ENCODE results near the gene RABAC1.

The RABAC1 gene

DNA sequence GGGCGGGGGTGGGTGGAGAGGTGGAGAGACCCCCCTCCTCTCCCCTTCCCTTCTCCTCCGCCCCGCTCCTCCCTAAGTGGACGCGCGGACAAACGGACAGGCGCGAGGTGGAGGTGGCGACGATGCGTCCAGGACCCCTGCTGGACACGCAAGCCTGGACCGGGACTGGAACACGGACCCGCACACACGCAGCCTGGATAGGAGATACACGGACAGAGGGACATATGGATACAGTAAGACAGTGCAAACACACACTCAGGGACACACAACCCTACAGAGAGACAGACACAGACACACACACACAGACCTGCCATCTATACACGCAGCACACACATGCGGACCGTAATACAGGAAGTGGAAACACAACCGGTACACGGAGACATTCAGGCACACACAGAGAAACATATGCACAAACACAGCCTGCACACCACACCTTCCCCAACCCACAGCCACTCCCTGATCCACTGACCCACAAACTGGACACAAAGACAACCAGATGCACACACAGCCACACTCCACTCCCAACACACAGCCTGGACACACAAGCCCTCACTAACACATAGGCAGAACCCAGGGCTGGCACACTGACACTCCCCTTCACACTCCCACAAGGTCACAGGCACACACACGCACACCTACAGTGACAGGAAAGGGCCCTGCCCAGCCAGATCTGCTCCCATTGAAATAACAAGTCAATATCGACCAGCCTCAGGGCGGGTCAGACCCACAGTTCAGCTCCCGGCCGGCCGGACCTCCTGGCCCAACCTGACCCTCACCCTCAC, 30.2 kb downstream of the RABAC1 start:
- DNase-seq (ENCODE audit: low read depth, low spot score), result no peak

DNA sequence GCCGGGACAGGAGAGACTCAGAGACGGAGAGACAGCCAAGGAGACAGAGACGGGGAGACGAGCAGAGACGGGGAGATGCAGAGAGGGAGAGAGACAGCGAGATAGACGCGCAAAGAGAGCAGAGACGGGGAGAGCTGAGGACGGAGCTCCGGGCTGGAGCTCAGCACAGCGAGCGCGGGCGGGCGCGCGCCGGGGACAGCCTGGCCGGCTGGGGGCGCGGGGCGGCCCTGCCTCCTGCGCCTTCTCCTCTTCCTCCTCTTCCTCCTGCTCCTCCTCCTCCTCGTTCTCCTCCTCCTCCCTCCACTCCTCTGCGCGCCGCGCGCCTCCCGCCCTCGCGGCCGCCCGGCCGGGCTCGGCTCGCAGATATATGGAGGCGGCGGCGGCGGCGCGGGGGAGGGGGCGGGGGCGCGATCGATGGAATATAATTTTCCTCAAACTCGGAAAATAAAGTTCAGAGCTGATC, 30.9 kb downstream of the RABAC1 start, which contains the start of gene ERFL:
TSS of gene ERFL (minus strand) at position 229 of the 463 bp plus-strand sequence. CDS start 15,530 bp downstream, outside the sequence.
- DNase-seq (ENCODE audit: low read depth, low spot score), result no peak

DNA sequence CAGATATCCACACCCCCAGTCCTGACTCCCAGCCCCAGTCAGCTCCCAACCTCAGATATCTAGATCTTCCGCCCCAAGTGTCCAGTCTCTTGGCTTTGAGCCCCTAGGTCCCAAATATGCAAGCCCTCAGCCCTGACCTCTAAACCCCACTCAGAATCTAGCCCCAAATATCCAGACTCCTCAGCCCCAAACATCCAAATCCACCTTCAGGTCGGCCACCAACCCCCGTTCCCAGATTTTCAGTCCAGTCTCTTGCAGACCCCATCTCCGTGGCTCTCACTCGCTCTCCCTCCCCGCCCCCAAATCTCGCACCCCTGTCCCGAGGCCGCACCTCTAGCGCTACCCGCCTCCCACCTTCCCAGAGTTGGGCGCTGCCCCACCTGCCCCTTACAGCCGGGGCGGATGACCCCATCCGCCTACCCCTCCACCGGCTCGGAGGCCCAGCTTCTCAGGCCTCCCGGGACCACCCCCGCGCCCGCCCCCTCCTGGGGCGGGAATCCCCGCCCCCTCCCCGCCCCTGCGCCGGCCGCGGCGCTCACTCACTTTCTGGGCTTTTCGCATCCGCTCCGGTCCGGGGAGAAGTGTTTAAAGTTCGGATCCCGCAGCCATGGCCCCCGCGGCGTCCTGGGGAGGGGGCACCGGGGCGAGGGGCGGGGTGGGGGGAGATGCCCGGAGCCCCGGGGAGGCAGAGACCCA, 31.5 kb downstream of the RABAC1 start:
- no peak for DNase-seq (ENCODE audit: low read depth, low spot score)

DNA sequence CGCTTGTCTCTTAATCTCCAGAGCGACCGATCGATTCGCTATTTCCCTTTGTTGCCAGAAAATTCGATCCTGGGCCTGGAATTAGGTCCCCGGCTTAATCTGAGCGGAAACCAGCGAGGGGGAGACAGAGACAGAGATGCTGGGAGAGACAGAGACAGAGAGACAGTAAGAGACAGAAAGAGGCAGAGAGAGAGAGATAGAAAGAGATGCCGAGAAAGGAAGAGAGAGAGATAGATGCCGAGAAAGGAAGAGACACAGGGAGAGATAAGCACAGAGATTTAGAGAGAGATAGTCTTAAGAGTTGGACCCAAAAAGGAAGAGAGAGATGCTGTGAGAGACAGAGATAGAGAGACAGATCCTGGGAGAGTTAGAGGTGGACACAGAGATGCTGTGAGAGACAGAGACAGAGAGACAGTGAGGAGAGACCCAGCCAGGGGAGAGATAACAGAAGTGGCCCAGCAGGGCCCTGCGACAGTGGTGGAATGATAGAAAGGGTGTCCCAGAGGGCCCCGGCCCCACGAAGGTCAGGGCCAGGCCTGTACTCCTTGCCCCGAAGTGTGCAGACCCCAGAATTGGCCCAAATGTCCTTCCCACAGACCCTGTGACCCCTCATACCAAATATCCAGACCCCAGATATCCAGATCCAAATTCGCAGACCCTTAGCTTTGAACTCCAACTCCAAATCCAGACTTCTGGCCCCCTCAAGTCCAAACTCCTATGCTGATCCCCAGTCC, 32.2 kb downstream of the RABAC1 start:
- DNase-seq (ENCODE audit: low read depth, low spot score), result no peak

DNA sequence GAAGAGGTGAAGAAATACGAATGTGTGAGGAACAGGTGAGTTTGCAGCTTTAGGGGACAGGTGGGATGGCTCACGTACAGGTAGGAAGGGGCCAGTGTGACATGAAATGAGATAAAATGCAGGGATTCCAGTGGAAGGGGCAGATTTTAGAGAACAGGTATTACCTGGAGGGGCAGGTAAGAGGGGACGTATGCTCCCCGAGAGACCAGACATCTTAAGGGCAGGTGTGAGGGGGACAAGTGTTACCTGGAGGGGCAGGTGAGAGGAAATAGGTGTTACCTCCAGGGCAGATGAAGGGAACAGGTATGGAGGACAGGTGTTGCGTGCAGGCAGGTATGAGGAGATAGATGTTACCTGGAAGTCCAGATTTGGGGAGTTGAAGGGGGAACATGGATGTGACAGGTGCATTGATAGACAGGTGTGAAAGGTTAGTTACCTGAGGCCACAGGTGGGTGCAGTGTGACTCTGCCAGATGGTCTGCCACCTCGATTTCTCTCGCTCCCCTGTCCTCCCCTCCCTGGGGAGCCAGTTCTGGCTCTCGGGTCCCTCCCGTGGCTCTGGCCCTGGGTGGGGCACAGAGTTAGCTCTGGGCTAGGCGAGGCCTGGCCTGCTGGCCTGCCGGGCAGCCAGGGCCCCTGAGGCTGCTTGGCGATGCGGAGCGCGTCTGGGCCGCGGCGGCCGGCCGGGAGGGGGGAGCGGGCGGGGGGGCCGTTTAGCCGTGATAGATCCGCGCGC, 32.9 kb downstream of the RABAC1 start:
- DNase-seq (ENCODE audit: low read depth, low spot score), result no peak

DNA sequence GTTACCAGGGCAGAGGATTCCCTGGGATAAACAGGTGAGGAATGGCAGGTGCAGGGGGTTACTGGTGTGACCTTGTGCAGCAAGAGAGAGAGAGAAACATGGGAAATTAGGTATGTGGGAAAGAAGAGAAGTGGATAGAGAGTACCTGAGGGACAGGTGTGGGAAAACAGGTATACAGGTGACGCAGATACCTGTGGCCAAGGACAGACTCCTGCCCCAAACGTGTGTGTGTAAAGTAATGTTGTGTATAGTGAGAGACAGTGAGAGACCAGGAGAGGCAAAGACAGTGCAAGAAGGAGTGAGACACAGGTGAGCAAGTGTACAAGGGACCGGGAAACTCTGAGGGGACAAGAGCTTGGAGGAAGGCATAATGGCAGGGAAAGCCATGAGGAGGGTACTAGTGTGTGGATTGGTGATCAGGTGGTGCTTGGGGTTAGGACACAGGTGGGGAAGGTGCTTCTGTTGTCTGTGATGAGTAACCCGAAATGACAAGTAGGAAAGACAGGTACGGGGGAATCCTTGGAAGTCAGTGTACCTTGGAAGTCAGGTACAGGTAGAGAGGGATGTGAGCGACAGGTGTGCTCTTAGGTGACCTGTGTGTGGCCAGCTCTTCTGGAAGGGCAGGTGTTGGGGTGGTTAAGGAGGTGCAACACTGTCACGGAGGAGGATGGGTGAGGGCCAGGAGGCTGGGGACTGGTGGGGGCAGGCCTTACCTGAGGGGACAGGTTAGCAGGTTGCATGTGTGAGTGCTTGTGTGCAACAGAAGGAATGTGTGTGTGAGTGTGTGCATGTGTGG, 33.7 kb downstream of the RABAC1 start:
- no peak for DNase-seq (ENCODE audit: low read depth, low spot score)

- no peak for DNase-seq (ENCODE audit: low read depth, low spot score)
These were observed 34.7 kb downstream of the RABAC1 start for GRCh38 chr19:41924151-41925145.

DNA sequence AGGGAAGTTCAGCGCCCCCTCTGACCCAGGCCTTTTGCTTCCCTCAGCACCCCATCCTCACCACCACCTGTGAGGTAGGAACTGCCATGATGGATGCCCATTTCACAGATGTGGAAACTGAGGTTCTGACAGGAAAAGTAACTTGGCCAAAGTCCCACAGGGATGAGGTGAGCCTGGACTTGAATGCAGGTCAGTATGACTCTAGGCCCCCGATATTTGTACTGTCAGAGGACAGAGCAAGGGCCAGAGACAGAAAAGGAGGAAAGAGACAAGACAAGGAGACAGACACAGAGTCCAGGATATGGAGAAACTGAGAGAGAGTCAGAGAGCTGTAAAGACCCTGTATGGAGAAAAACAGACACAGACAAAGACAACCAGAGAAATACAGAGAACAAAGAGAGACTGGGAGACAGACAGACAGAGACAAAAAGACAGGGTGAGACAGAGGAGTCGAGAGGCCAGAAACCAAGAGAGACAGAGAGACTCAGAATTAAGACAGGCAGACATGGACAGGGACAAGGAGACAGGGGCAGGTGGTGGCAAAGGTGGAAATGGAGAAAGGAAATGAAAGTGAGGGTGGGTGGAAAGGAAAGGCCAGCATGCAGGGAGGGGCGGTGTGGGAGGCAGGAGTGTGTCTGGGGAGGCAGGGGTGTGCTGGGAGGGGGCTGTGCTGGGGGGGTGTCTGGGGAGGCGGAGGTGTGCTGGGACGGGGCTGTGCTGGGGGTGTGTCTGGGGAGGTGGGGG, 35.9 kb downstream of the RABAC1 start:
- no peak for DNase-seq (ENCODE audit: low read depth, low spot score)

DNA sequence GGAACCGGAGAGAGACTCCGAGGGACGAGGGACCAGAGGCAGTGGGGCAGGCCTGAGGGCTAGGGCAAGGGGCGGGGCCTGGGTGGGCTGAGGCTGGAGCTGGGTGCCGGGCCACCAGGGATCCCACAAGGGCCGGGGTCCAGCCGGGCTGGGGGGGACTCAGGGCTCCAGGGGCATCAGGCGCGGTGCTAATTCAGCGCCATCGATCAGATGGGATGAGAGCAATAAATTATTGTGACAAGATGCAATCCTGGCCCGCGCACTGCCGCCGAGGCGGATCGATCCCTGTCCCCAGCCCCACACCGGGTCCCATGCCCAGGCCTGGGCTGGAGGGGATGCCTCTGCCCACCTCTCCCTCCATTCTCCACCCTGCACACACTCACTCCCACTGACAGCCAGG, 36.5 kb downstream of the RABAC1 start:
- no peak for DNase-seq (ENCODE audit: low read depth, low spot score)

DNA sequence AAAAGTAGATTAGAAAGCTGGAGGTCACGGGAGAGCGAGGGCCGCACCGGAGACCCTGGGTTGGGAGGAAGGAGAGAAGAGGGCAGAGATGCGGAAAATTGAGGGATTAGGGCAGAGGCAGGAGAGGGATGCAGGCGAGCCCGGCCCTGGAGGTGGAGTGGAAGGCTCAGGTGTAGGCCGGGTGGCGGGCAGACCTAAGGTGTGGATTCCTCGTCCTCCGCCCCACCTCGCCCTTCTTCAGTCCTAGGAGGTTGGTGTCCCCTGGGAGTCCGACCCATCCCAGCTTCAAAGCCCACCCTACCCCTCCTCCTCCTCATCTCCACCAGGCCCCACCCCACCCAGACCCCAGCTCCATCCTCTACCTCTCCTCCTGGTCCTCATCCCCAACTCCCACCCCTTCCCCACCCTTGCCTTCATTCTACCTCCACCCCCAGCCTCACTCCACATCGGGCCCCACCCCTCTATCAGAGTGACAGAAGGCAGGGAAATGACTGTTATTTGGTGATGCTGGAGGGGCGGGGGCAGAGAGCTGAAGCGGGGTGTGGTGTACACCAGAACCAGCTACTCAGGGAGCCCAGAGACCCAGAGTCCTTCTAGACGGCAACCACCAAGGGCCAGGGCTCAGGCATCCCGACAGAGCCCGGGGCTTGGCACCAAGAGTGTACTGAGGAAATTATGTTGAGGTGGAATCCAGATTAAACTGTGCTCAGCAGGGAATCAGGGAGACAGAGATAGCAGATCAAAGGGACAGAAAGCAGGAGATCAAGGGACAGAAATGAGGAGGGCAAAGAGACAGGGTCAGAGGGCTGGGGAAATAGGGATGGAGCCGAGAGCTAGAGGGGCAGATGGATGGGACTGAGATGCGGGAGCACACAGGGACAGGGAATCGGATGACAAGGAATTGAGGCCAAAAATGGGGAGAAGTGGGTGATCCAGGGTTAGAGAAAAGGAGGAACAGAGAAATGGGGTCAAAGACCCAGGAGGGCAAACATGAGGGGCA, 37.2 kb downstream of the RABAC1 start:
- DNase-seq (ENCODE audit: low read depth, low spot score), result no peak

DNA sequence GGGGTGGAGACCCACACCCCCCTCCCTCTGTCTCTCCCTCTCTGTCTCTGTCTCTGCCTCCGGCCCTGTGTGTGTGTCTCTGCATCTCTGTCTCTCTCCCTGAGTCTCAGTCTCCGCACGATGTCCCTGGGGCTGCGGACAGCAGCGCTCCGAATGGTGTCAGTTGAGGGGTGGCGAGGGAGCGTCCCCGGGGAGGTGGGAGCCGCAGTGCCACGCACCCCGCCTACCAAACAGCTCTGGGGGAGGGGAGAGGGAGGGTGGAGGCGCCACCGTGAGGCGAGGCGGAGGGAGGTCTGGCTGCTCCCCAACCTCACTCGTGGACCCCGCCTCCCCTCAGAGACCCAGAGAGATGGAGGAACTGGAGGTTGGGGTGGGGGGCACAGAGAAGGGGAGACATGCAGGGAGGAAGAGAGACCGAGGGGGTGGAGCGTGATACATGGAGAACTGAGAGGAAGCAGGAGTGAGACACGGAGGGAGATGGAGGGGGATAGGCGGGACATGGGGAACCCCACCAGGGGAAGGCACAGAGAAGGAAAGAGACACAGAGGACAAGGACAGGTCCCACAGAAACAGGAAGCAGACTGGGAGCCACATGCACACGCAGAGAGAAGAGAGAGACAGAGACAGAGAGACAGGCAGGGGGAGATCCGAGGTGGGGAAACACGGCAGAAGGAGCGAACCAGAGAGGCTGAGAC, 38.1 kb downstream of the RABAC1 start:
- DNase-seq (ENCODE audit: low read depth, low spot score), result no peak

- DNase-seq (ENCODE audit: low read depth, low spot score), result no peak
These were observed 39.0 kb downstream of the RABAC1 start for GRCh38 chr19:41919948-41920712.

DNA sequence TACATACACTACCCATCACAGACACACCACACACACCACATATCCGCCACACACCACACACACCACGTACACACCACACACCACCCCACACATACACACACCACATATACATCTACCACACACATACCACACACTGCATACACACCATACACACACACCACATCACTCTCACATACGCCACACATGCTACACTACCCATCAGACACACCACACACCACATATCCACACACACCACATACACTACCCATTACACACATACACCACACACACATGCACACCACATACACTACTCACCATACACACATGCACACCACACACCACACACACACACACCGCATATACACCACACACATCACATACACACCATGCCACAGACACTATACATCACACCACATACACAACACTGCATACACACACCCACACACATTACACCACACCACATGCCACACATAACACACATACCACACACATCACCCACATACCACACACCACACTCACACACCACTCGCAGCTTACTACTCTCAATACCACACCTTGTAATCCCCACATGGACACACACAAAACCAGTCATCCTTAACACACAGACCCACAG, 40.4 kb downstream of the RABAC1 start:
- no peak for DNase-seq (ENCODE audit: low read depth, low spot score)

- DNase-seq (ENCODE audit: low read depth, low spot score), result no peak
These were observed 41.0 kb downstream of the RABAC1 start for GRCh38 chr19:41918095-41918494.

- DNase-seq (ENCODE audit: low read depth, low spot score), result no peak
These were observed 41.4 kb downstream of the RABAC1 start for GRCh38 chr19:41917676-41918075.

All from activated naive CD8-positive, alpha-beta T cell treated with anti-CD3 and anti-CD28 coated beads, Interleukin-2, amount 50 U/mL, for 16 hours (primary cell).